Hindlimb muscle (tissue), 1 donor: ENCODE data around the gene PRDM15. TPM values are rescaled to one million over a fixed set of nuclear protein-coding genes. Genes with fewer than 3 reads are reported as not detected.

ENCODE experiments used
- DNase-seq: peaks from one replicate; pipeline ENCODE4 v3.0.0-alpha.2; 2013
- polyA plus RNA-seq: library from polyadenylated mRNA; unstranded; fragments of 120-200 nt; gene quantifications from one replicate; pipeline ENCODE4 v1.2.1, GENCODE V29; 2013; ENCODE audit not compliant: insufficient read length

Gene PRDM15
- polyA plus RNA-seq, 1 donor: 4.5 TPM

DNA sequence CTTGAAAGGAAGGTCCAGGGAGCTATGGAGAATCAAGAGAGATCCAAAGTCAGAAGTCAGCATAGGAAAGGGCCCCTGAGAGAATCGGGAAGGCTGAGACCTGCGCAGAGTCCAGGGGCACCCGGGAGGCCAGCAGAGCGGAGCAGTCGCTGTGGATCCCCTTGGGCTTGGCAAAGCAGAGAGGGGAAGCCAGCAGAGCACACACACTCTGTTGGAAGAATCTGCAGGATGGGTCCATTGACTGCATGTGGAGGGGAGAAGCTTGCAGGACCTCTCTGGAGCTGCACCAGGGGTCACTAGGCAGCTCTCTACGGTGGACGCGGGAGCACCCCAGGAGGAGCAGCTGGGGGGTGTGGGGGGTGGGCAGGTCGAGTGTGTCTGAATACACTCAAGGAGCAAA lies 118.7 kb downstream of the PRDM15 start:
- no peak for DNase-seq

DNA sequence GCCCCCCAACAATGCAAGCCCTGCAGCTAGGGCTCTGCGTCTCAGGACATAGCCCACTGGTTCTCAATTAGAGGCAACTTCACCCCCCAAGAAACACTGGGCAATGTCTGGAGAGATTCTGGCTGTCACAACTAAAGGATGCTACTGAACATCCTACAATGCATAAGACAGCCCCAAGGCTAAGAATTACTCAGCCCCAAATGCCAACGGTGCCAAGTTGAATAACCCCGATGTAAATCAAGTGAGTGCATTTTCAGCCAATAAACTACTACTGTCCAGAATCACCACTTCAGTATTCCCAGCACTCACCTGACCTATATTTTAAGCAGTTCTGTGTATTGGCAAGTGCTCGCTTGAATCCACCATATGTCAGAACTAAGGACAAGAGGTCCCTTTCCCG lies 119.2 kb downstream of the PRDM15 start:
- DNase-seq: no peak

GRCh38 chr21:41759214-41759840 lies 119.8 kb downstream of the PRDM15 start:
- DNase-seq: no peak

DNA sequence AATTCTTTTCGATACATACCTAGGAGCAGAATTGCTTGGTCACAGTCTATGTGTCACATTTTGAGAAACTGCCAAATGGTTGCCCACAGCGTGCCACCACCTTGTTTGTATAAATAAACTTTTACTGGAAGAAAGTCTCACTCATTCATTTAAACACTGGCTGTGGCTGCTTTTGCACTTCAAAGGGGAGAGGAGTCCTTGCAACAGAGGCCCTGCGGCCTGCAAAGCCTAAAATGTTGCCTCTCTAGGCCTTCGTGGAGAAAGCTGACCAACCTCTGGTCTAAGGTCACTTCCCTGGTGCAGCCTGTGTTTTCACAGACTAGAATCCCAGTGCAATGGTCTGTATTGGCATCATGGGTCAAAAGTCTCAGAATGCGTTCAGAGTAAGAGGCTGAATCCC lies 120.6 kb downstream of the PRDM15 start:
- no peak for DNase-seq

- no peak for DNase-seq
Measured at GRCh38 chr21:41755934-41756773, 123.0 kb downstream of the PRDM15 start.

- DNase-seq: no peak
Measured at GRCh38 chr21:41755258-41755933, 123.7 kb downstream of the PRDM15 start.

- no peak for DNase-seq
Measured at GRCh38 chr21:41754479-41754891, 124.7 kb downstream of the PRDM15 start.

DNA sequence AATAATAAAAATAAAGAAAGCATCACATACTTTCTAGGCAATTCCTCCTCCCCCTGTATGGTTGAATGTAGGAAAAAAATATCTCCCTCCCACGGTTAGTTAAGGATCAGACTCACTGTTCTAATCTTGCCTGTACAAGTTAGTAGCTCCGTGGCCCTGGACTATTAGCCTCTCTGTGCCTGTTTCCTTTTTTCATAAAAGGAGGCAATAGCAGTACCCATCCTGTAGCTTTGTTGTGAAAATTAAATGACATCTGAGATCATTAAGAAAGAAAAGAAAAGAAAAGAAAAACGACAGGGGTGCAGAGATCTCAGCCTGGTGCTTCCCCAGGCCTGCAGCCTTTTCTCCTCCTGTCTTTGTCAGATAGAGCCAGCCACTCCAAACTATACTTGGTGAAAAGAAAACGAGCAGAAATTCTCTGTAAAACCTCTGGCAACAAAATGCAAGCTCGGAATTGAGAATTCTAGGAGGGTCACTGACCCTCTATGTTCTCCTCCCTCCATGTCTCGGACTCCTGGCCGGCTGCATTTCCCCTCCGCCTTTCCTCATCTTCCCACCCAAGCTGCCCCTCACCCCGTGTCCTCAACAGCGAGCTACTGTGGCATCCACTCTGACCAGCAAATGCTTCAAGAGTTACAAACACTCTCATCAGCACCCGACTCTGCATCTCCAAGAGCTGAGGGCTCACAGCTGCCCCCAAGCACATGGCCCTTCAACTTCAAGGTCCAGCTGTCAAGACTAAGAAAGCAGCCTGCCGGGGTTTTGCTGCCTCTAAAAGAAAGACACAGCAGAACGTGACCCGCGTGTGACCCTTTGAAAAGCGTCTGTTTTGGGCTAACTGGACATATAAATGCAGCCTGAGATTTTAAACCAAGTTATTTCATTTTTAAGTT lies 125.9 kb downstream of the PRDM15 start:
- no peak for DNase-seq

- no peak for DNase-seq
Measured at GRCh38 chr21:41752231-41752681, 126.9 kb downstream of the PRDM15 start.

- no peak for DNase-seq
Measured at GRCh38 chr21:41751611-41752011, 127.5 kb downstream of the PRDM15 start.

- no peak for DNase-seq
Measured at GRCh38 chr21:41750532-41751151, 128.5 kb downstream of the PRDM15 start.

GRCh38 chr21:41750051-41750450 lies 129.1 kb downstream of the PRDM15 start:
- no peak for DNase-seq

DNA sequence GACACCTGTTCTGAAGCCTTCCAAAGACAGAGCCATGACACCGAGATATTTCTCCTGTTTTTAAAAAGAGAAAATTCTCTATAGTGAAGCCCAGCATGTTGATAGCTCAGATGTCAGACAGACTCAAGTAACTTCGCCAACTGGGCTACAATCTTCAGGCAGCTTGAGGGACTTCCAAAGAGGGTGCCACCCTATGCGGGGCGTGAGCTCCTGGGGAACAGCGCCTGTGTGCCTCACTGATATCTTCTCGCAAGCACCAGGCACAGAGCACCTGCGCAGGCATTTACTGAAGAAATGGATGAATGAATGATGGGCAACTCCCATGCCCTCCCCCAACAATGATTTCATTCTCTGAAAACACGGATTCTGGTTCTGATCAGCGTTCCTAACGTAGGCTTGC lies 129.9 kb downstream of the PRDM15 start:
- no peak for DNase-seq

Other genes with a start within 250 kb of the PRDM15 start
- 0.32 TPM for gene RIPK4, start 112.3 kb downstream of the PRDM15 start, polyA plus RNA-seq
- gene C2CD2, start 74.7 kb upstream of the PRDM15 start, polyA plus RNA-seq: 8.9 TPM
- gene ZBTB21, start 131.0 kb upstream of the PRDM15 start, polyA plus RNA-seq: 4.7 TPM
- not detected for gene UMODL1, start 192.0 kb upstream of the PRDM15 start, polyA plus RNA-seq